HCT116 (cell line): ENCODE measurements around the gene SLCO4A1. TPM values are rescaled to one million over a fixed set of nuclear protein-coding genes. Genes with fewer than 3 reads are reported as not detected.

Experiments used
- ATAC-seq: fragments of 200-7000 bp; cut with Tn5 transposase; 2 replicates; pipeline ENCODE4 v1.9.1; 2020; ENCODE audit warnings: mild to moderate bottlenecking, moderate library complexity
- BruUV-seq: library from RNA; stranded (reverse); fragments of 400-500 nt; replicated peaks from 2 replicates; lab custom pipeline; 2021; lab: Mats Ljungman, UMichigan
- CTCF ChIA-PET: fragments of 300-600 bp; sonication (Branson Sonifier 250); formaldehyde crosslinking; loops from one replicate; lab custom pipeline; 2021; ENCODE audit warnings: antibody characterized with exemption; lab: Charles Lee
- POLR2A ChIA-PET: fragments of 300-600, 350-600 bp; sonication (Branson Sonifier 250); formaldehyde crosslinking; loops from one replicate; lab custom pipeline; 2021; ENCODE audit warnings: antibody characterized with exemption; lab: Charles Lee
- RAD21 ChIA-PET, 2 experiments: fragments of 300-600 bp; sonication (Branson Sonifier 250); formaldehyde crosslinking; loops; one replicate each; lab custom pipeline; 2023; ENCODE audit warnings: low total read pairs in 2 of 2; ENCODE audit not compliant: uncharacterized antibody in 2 of 2, unreplicated experiment in 2 of 2, low non-redundant PET in 1 of 2; lab: Charles Lee
- DNase-seq: peaks from one replicate; pipeline ENCODE4 v3.0.0-alpha.2; 2010; ENCODE audit warnings: low read depth, low spot score
- H2AFZ ChIP-seq: fragments of 200-600 bp; shearing (Covaris generic), sonication (generic); 2 replicates; pipeline ENCODE4 v1.6.1; 2017; ENCODE audit warnings: low read depth, mixed run types, mixed read lengths, antibody characterized with exemption, low read length; ENCODE audit not compliant: poor library complexity, severe bottlenecking
- H3K27ac ChIP-seq: 2 replicates; pipeline ENCODE4 v1.5.1; 2012; ENCODE audit warnings: low read depth, low read length
- H3K27me3 ChIP-seq: fragments of 200-600 bp; sonication (generic); 2 replicates; pipeline ENCODE4 v1.6.1; 2016; ENCODE audit warnings: mixed run types, low read length, mixed read lengths; ENCODE audit not compliant: insufficient read depth
- H3K36me3 ChIP-seq, 2 experiments: fragments of 200-500 bp in 1 of 2; fragments of 200-600 bp in 1 of 2; sonication (Bioruptor generic) in 1 of 2; sonication (generic) in 1 of 2; 2 replicates each; pipeline versions ENCODE4 v1.5.1 to v1.6.1; 2014 to 2016; ENCODE audit warnings: low read length in 2 of 2, inconsistent platforms in 1 of 2, mixed read lengths in 1 of 2, mixed run types in 1 of 2; ENCODE audit not compliant: insufficient read depth in 2 of 2, control insufficient read depth in 1 of 2
- H3K4me1 ChIP-seq, 2 experiments: fragments of 200-600 bp in 1 of 2; sonication (generic) in 1 of 2; 2 replicates each; pipeline versions ENCODE4 v1.5.1 to v1.6.1; 2012 to 2017; ENCODE audit warnings: low read length in 2 of 2, inconsistent platforms in 1 of 2, mild to moderate bottlenecking in 1 of 2, mixed read lengths in 1 of 2, mixed run types in 1 of 2, moderate library complexity in 1 of 2; ENCODE audit not compliant: insufficient read depth in 2 of 2, control insufficient read depth in 1 of 2
- H3K4me2 ChIP-seq: fragments of 200-600 bp; sonication (generic); 2 replicates; pipeline ENCODE4 v1.6.1; 2017; ENCODE audit warnings: mixed run types, low read length, mixed read lengths
- H3K4me3 ChIP-seq, 2 experiments: fragments of 200-600 bp in 1 of 2; sonication (generic) in 1 of 2; replicated peaks in 1 of 2; 2 replicates each; pipeline ENCODE4 v1.5.1; 2011 to 2016; ENCODE audit warnings: low read length in 2 of 2, control low read depth in 1 of 2, low read depth in 1 of 2, mild to moderate bottlenecking in 1 of 2, mixed read lengths in 1 of 2, mixed run types in 1 of 2
- H3K79me2 ChIP-seq: fragments of 200-600 bp; sonication (generic); 2 replicates; pipeline ENCODE4 v1.6.1; 2017; ENCODE audit warnings: mild to moderate bottlenecking, mixed run types, low read length, moderate library complexity, mixed read lengths; ENCODE audit not compliant: insufficient read depth
- H3K9ac ChIP-seq: fragments of 200-600 bp; sonication (generic); 2 replicates; pipeline ENCODE4 v1.6.1; 2016; ENCODE audit warnings: low read length, mixed read lengths
- H3K9me2 ChIP-seq: fragments of 200-600 bp; sonication (generic), shearing (Covaris generic); 2 replicates; pipeline ENCODE4 v1.6.1; 2017; ENCODE audit warnings: mixed run types, mild to moderate bottlenecking, moderate library complexity; ENCODE audit not compliant: insufficient read depth
- H3K9me3 ChIP-seq, 2 experiments: fragments of 200-500 bp in 1 of 2; fragments of 200-600 bp in 1 of 2; sonication (Bioruptor generic) in 1 of 2; sonication (generic) in 1 of 2; 2 replicates each; pipeline ENCODE4 v1.6.1; 2014 to 2017; ENCODE audit warnings: low read length in 2 of 2, mixed read lengths in 2 of 2, inconsistent platforms in 1 of 2, low read depth in 1 of 2, mild to moderate bottlenecking in 1 of 2, mixed run types in 1 of 2, moderate library complexity in 1 of 2; ENCODE audit not compliant: control insufficient read depth in 1 of 2, insufficient read depth in 1 of 2
- H4K20me1 ChIP-seq: fragments of 200-600 bp; sonication (generic), shearing (Covaris generic); 2 replicates; pipeline ENCODE4 v1.6.1; 2017; ENCODE audit warnings: mixed run types, mild to moderate bottlenecking, moderate library complexity; ENCODE audit not compliant: insufficient read depth
- CBX3 ChIP-seq: IDR thresholded peaks from 2 replicates; pipeline ENCODE4 v1.6.1; 2012; ENCODE audit warnings: low read depth
- CEBPB ChIP-seq: IDR thresholded peaks from 2 replicates; pipeline ENCODE4 v1.6.1; 2012; ENCODE audit warnings: low read depth
- EGR1 ChIP-seq: IDR thresholded peaks from 2 replicates; pipeline ENCODE4 v1.6.1; 2012; ENCODE audit warnings: low read depth
- EZH2 ChIP-seq: fragments of 200-600 bp; sonication (generic); IDR thresholded peaks from 2 replicates; pipeline ENCODE4 v1.6.1; 2017; ENCODE audit warnings: antibody characterized with exemption, mixed run types
- FOSL1 ChIP-seq: IDR thresholded peaks from 2 replicates; pipeline ENCODE4 v1.6.1; 2012; ENCODE audit warnings: low read depth
- POLR2AphosphoS5 ChIP-seq: IDR thresholded peaks from 2 replicates; pipeline ENCODE4 v1.6.1; 2011; ENCODE audit warnings: mild to moderate bottlenecking, low read depth, low read length, moderate library complexity
- RAD21 ChIP-seq: IDR thresholded peaks from 2 replicates; pipeline ENCODE4 v1.6.1; 2012; ENCODE audit warnings: low read depth, mild to moderate bottlenecking
- SIN3A ChIP-seq: IDR thresholded peaks from 2 replicates; pipeline ENCODE4 v1.6.1; 2012; ENCODE audit warnings: low read depth
- intact Hi-C: fragments of 100-400 bp; cut with micrococcal nuclease; formaldehyde crosslinking; loops from 2 replicates; pipeline ENCODE4 v1.10.0; 2022
- total RNA-seq: library from RNA; stranded (reverse); gene quantifications from one replicate; pipeline ENCODE4 v1.2.1, GENCODE V29; 2021; ENCODE audit not compliant: unreplicated experiment
- TF ChIP-seq, protein P1 (sequence below), 3 experiments: fragments of 200-600 bp in 1 of 3; sonication (generic) in 1 of 3; IDR thresholded peaks in 2 of 3; conservative IDR thresholded peaks in 1 of 3; 2 replicates each; pipeline ENCODE4 v1.5.1; 2012 to 2017; ENCODE audit warnings: low read depth in 2 of 3, low read length in 2 of 3, antibody characterized with exemption in 1 of 3, borderline replicate concordance in 1 of 3, control low read depth in 1 of 3, mild to moderate bottlenecking in 1 of 3, mixed read lengths in 1 of 3, mixed run types in 1 of 3, moderate library complexity in 1 of 3; ENCODE audit not compliant: insufficient read depth in 1 of 3
- TF ChIP-seq, protein P2 (sequence below): IDR thresholded peaks from 2 replicates; pipeline ENCODE4 v1.6.1; 2012; ENCODE audit warnings: low read depth

The SLCO4A1 gene
- total RNA-seq, 1 experiment from 2014 or later: 107 TPM

DNA sequence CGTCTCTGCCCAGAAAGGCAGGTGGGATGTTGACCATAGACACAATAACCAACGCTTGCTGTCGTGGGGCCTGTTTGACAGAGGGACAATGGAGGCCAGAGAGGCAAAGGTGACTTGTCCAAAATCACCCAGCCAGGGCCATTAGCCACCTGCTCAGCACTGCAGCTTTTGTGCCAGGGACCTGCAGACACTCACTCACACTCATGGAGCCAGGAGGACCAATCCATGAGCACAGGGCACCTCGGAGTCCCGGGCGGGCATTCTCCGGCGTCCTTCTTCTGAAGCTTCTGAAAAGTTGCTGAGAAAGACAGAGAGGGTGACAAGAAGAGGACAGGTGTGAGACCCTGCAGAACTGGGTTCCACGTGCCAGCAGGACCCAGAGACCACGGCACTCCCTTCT, 45.4 kb upstream of the SLCO4A1 start:
- Histone ChIP-seq H3K27me3 (no peaks in the 10 kb centered on the region), H3K27ac (no peak overlapping the region), H3K9me3 (no peaks in the 10 kb centered on the region), H2AFZ (no peak overlapping the region), H3K9me2 (no peaks in the 10 kb centered on the region), H3K4me2 (no peak overlapping the region), H3K36me3 (no peaks in the 10 kb centered on the region), H3K4me3 (no peak overlapping the region), H4K20me1 (no peaks in the 10 kb centered on the region)
- POLR2A ChIA-PET: no interaction called here
- no peak for ATAC-seq
- RAD21 ChIA-PET: no interaction called here
- CTCF ChIA-PET: no interaction called here
- TF ChIP-seq, protein P1, sequence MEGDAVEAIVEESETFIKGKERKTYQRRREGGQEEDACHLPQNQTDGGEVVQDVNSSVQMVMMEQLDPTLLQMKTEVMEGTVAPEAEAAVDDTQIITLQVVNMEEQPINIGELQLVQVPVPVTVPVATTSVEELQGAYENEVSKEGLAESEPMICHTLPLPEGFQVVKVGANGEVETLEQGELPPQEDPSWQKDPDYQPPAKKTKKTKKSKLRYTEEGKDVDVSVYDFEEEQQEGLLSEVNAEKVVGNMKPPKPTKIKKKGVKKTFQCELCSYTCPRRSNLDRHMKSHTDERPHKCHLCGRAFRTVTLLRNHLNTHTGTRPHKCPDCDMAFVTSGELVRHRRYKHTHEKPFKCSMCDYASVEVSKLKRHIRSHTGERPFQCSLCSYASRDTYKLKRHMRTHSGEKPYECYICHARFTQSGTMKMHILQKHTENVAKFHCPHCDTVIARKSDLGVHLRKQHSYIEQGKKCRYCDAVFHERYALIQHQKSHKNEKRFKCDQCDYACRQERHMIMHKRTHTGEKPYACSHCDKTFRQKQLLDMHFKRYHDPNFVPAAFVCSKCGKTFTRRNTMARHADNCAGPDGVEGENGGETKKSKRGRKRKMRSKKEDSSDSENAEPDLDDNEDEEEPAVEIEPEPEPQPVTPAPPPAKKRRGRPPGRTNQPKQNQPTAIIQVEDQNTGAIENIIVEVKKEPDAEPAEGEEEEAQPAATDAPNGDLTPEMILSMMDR (IDR thresholded peaks at IDR 0.05 in 2 of 3, conservative IDR thresholded peaks at IDR 0.05 in 1 of 3; ENCODE audit: borderline replicate concordance in 1 of 3, insufficient read depth in 1 of 3, low read depth in 2 of 3, low read length in 2 of 3): no peak
- TF ChIP-seq EZH2: no peak
- no peak for TF ChIP-seq RAD21
- no peak for TF ChIP-seq CEBPB
- TF ChIP-seq POLR2AphosphoS5: no peak
- TF ChIP-seq CBX3: no peak
- TF ChIP-seq FOSL1: no peak
- TF ChIP-seq, all 23 proteins: peak for 0
- H3K4me1 ChIP-seq: peaks cover 18 to 35% of the 10 kb centered on the region in 2 experiments; a peak in 3 of 4 replicates
- DNase-seq: no peak
- no peaks in the 10 kb centered on the region for H3K79me2 ChIP-seq
- no TSS peak for BruUV-seq
- no peak overlapping the region for H3K9ac ChIP-seq
- intact Hi-C loops: no loop called here

DNA sequence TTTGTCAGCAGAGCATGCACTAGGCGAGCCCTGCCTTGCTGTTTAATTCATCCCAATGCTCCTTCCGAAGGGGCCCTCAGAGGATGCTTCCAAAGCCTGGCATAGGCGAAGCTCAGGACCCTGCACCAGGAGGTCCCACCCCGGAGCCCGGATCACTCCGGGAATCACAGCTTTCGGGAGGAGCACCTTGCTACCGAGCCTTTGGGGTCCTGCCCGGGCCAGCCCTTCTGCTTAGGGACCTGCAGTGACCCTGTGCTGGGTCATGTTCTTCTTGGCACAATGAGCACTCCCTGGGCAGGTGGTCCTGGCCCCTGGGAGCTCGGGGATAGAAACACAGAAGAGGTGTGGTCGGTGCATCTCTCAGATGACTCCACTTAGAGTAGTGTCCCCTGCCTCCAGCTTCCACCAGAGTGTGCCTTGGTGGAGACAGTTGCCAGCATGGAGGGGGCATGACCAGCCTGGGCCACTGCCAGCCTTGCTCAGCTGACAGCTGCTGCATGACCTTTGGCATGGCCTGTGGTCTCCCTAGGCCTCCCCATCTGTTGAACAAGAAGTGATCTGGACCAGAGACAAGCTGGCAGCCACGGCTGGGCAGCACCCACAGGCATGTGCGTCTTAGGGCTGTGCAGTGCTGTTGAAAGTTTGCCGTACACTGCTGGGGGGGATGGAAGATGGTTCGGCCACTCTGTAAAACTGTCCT, 44.7 kb upstream of the SLCO4A1 start:
- no peak for DNase-seq
- intact Hi-C loops: no loop called here
- no peak overlapping the region for H2AFZ ChIP-seq
- no TSS peak for BruUV-seq
- H3K27ac ChIP-seq: no peak overlapping the region
- no peak for ATAC-seq
- H3K9me3 ChIP-seq: no peaks in the 10 kb centered on the region
- no peaks in the 10 kb centered on the region for H3K36me3 ChIP-seq
- RAD21 ChIA-PET: no interaction called here
- H3K9ac ChIP-seq: no peak overlapping the region
- peaks cover 18 to 35% of the 10 kb centered on the region in 2 experiments; a peak in 3 of 4 replicates for H3K4me1 ChIP-seq
- CTCF ChIA-PET: no interaction called here
- H4K20me1 ChIP-seq: no peaks in the 10 kb centered on the region
- no peak overlapping the region for H3K4me2 ChIP-seq
- H3K27me3 ChIP-seq: no peaks in the 10 kb centered on the region
- H3K79me2 ChIP-seq: no peaks in the 10 kb centered on the region
- no peak for TF ChIP-seq SIN3A
- TF ChIP-seq, protein P2, sequence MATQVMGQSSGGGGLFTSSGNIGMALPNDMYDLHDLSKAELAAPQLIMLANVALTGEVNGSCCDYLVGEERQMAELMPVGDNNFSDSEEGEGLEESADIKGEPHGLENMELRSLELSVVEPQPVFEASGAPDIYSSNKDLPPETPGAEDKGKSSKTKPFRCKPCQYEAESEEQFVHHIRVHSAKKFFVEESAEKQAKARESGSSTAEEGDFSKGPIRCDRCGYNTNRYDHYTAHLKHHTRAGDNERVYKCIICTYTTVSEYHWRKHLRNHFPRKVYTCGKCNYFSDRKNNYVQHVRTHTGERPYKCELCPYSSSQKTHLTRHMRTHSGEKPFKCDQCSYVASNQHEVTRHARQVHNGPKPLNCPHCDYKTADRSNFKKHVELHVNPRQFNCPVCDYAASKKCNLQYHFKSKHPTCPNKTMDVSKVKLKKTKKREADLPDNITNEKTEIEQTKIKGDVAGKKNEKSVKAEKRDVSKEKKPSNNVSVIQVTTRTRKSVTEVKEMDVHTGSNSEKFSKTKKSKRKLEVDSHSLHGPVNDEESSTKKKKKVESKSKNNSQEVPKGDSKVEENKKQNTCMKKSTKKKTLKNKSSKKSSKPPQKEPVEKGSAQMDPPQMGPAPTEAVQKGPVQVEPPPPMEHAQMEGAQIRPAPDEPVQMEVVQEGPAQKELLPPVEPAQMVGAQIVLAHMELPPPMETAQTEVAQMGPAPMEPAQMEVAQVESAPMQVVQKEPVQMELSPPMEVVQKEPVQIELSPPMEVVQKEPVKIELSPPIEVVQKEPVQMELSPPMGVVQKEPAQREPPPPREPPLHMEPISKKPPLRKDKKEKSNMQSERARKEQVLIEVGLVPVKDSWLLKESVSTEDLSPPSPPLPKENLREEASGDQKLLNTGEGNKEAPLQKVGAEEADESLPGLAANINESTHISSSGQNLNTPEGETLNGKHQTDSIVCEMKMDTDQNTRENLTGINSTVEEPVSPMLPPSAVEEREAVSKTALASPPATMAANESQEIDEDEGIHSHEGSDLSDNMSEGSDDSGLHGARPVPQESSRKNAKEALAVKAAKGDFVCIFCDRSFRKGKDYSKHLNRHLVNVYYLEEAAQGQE: no peak
- TF ChIP-seq EGR1: no peak
- TF ChIP-seq, all 23 proteins: peak for 0
- Histone ChIP-seq H3K4me3 (no peak overlapping the region), H3K9me2 (no peaks in the 10 kb centered on the region)
- POLR2A ChIA-PET: no interaction called here
